Heart left ventricle (tissue), 16 donors: ENCODE measurements around the gene GALNT14. TPM values are rescaled to one million over a fixed set of nuclear protein-coding genes. Genes with fewer than 3 reads are reported as not detected.

Experiments
- ATAC-seq, 4 donors: fragments of 200-7000 bp; cut with Tn5 transposase; one replicate each; pipeline ENCODE4 v1.9.1; 2020 to 2022; ENCODE audit warnings: moderate library complexity in 4 of 4, mild to moderate bottlenecking in 3 of 4, moderate number of reproducible peaks in 1 of 4
- DNase-seq, 5 donors: peaks; one replicate each; pipeline ENCODE4 v3.0.0-alpha.2; 2020
- H3K27ac ChIP-seq, 12 donors: fragments of 200-600 bp; sonication (generic) in 4 of 12; one replicate each; pipeline versions ENCODE4 v1.5.0 to v1.8.0; 2016 to 2022; ENCODE audit warnings: mild to moderate bottlenecking in 2 of 12
- H3K27me3 ChIP-seq, 9 donors: fragments of 200-600 bp; sonication (generic) in 2 of 9; one replicate each; pipeline versions ENCODE4 v1.5.1 to v1.8.0; 2016 to 2022; ENCODE audit warnings: mild to moderate bottlenecking in 3 of 9
- H3K36me3 ChIP-seq, 9 donors: fragments of 200-600 bp; sonication (generic) in 2 of 9; one replicate each; pipeline versions ENCODE4 v1.5.0 to v1.8.0; 2018 to 2022; ENCODE audit warnings: mild to moderate bottlenecking in 2 of 9
- H3K4me1 ChIP-seq, 12 donors: fragments of 200-600 bp; sonication (generic) in 4 of 12; one replicate each; pipeline versions ENCODE4 v1.5.0 to v1.8.0; 2016 to 2022; ENCODE audit warnings: mild to moderate bottlenecking in 3 of 12
- H3K4me3 ChIP-seq, 12 donors: fragments of 200-600 bp; sonication (generic) in 4 of 12; one replicate each; pipeline versions ENCODE4 v1.5.0 to v1.8.0; 2017 to 2022; ENCODE audit warnings: mild to moderate bottlenecking in 9 of 12, moderate library complexity in 4 of 12
- H3K9me3 ChIP-seq, 12 donors: fragments of 200-600 bp; sonication (generic) in 4 of 12; one replicate each; pipeline versions ENCODE4 v1.5.0 to v1.8.0; 2016 to 2022; ENCODE audit warnings: mild to moderate bottlenecking in 1 of 12
- CTCF ChIP-seq, 12 donors: fragments of 200-600 bp; sonication (generic) in 4 of 12; IDR thresholded peaks; one replicate each; pipeline versions ENCODE4 v1.5.0 to v1.8.0; 2018 to 2022; ENCODE audit warnings: antibody characterized with exemption in 12 of 12, mild to moderate bottlenecking in 5 of 12
- POLR2A ChIP-seq, 2 donors: fragments of 450-650 bp; IDR thresholded peaks; one replicate each; pipeline ENCODE4 v1.6.1; 2017; ENCODE audit warnings: antibody characterized with exemption in 2 of 2, mild to moderate bottlenecking in 2 of 2, moderate library complexity in 2 of 2
- WGBS, 4 donors: extraction: QIAGEN DNeasy Blood & Tissue Kit in 2 of 4; methylation state at CpG; one replicate each; pipeline versions ENCODE4 v1.1.5 to v1.1.7; 2013 to 2018; 5-methylcytosine and 5-hydroxymethylcytosine counted together
- intact Hi-C, 10 donors: fragments of 100-400 bp; cut with DNase I; formaldehyde crosslinking; loops; one replicate each; pipeline versions ENCODE4 v1.11.1 to v1.14.2; 2022
- polyA plus RNA-seq, 2 donors: library from polyadenylated mRNA; stranded (reverse); fragments of 200-250 nt; gene quantifications; one replicate each; pipeline ENCODE4 v1.2.3, GENCODE V29; 2013
- total RNA-seq, 9 donors: library from RNA; depleted of rRNA in 2 of 9; stranded (reverse); fragments of >200 nt in 2 of 9; fragmentation: NEBNext Ultra II Directional in 3 of 9; extraction: Animal tissue kit (Norgen Biotek cat#: 25700) in 3 of 9; gene quantifications; one replicate each; pipeline versions ENCODE4 v1.1.0 to v1.2.4, GENCODE V29; 2016 to 2023
- donor health status: ischemic (EF 13 %, LVEDD 7.1; RV severe dilation, severe dysfunction).
- donor health status: healthy with polysubstance abuse.
- donor health status: DM: no; HTN: yes; CAD: no.
- donor health status: DM: no; HTN: no; CAD: no.
- donor health status: ischemic (EF 25% LVEDD 6.9; RV normal size, moderate dysfunction).
- donor health status: ischemic (EF 25% LVEDD 5.7; RV mildly dilated, moderate dysfunction).
- donor health status: healthy.
- donor health status: DM: yes; HTN: yes; CAD: no.
- donor health status: ischemic (EF 35%, LVEDD 5.7; RV mildly dilated, moderate dysfunction).
- donor health status: nonischemic (EF 11% LVEDD 7.7; RV severe dilation, severe dysfunction).
- donor health status: DM: yes; HTN: yes; CAD: no.
- donor health status: PGD.
- donor health status: ischemic (EF 29% LVEDD 5.4; RV normal size, mild dysfunction).
- donor health status: nonischemic (EF 23%, LVEDD 6.1; RV moderate dilation, normal function).

The GALNT14 gene
- total and polyA plus RNA-seq, 11 donors: 0.29 to 2.4 (median 1.0) TPM; not detected in 2

GRCh38 chr2:31067259-31067658, 71.0 kb downstream of the GALNT14 start:
- no peaks in the 10 kb centered on the region for H3K27me3 ChIP-seq
- 58 to 70% (median 65%) methylated on average over 8 of the region's 8 CpGs for WGBS, 4 donors
- DNase-seq: no peak
- H3K36me3 ChIP-seq: no peaks in the 10 kb centered on the region
- ATAC-seq: no peak
- H3K9me3 ChIP-seq: no peaks in the 10 kb centered on the region
- H3K4me3 ChIP-seq: no peak overlapping the region
- no peaks in the 10 kb centered on the region for H3K4me1 ChIP-seq
- TF ChIP-seq POLR2A (IDR thresholded peaks at IDR 0.05) (no peak), CTCF (IDR thresholded peaks at IDR 0.05) (no peak)
- intact Hi-C loops: no loop called here
- no peak overlapping the region for H3K27ac ChIP-seq

GRCh38 chr2:31066551-31066950, 71.7 kb downstream of the GALNT14 start:
- intact Hi-C loops: no loop called here
- DNase-seq (no peak), ATAC-seq (no peak)
- H3K27ac ChIP-seq: no peak overlapping the region
- 68 to 74% (median 69%) methylated on average over 5 to 6 of the region's 6 CpGs for WGBS, 4 donors
- no peak for TF ChIP-seq POLR2A (IDR thresholded peaks at IDR 0.05)
- no peak for TF ChIP-seq CTCF (IDR thresholded peaks at IDR 0.05)
- H3K27me3 ChIP-seq: no peaks in the 10 kb centered on the region
- H3K9me3 ChIP-seq: no peaks in the 10 kb centered on the region
- H3K4me3 ChIP-seq: no peak overlapping the region
- H3K36me3 ChIP-seq: no peaks in the 10 kb centered on the region
- no peaks in the 10 kb centered on the region for H3K4me1 ChIP-seq

GRCh38 chr2:31066086-31066485, 72.2 kb downstream of the GALNT14 start:
- no peak for DNase-seq

GRCh38 chr2:31065356-31065755, 72.9 kb downstream of the GALNT14 start:
- ATAC-seq (no peak), DNase-seq (no peak)
- WGBS, 4 donors: 76 to 89% (median 84%) methylated on average over 5 of the region's 5 CpGs
- TF ChIP-seq CTCF (IDR thresholded peaks at IDR 0.05) (no peak), POLR2A (IDR thresholded peaks at IDR 0.05) (no peak)
- Histone ChIP-seq H3K27ac (no peak overlapping the region), H3K27me3 (no peaks in the 10 kb centered on the region), H3K36me3 (no peaks in the 10 kb centered on the region), H3K4me3 (no peak overlapping the region), H3K9me3 (no peaks in the 10 kb centered on the region), H3K4me1 (no peaks in the 10 kb centered on the region)
- intact Hi-C loops: no loop called here

More at GRCh38 chr2:31066086-31066485, 72.2 kb downstream of the GALNT14 start:
- Histone ChIP-seq H3K27ac (no peak overlapping the region), H3K4me3 (no peak overlapping the region), H3K27me3 (no peaks in the 10 kb centered on the region), H3K36me3 (no peaks in the 10 kb centered on the region), H3K4me1 (no peaks in the 10 kb centered on the region), H3K9me3 (no peaks in the 10 kb centered on the region)
- TF ChIP-seq CTCF (IDR thresholded peaks at IDR 0.05) (no peak), POLR2A (IDR thresholded peaks at IDR 0.05) (no peak)
- intact Hi-C loops: no loop called here
- ATAC-seq: no peak
- 72 to 89% (median 85%) methylated on average over 7 to 9 of the region's 9 CpGs for WGBS, 4 donors
